ENCODE results near the gene TMEM259. TPM values are rescaled to one million over a fixed set of nuclear protein-coding genes. Genes with fewer than 3 reads are reported as not detected.
A peak's percentile ranks its signal among the peaks of the same experiment; 100 is the strongest.

The TMEM259 gene
- total and polyA plus RNA-seq, 2 of the 13 experiments (the other 11 are each of a cell fraction or from before 2014, with no cell fraction given), result 64.7 to 164 TPM

- no peak for TF ChIP-seq ARID3A (IDR thresholded peaks at IDR 0.05; ENCODE audit: low read depth, low read length)
- no peak for TF ChIP-seq HMG20A (CRISPR knock-in tag; IDR thresholded peaks at IDR 0.05; ENCODE audit: borderline replicate concordance)
- 0 out of 2 replicates have a peak, but pooled peaks have one; percentile 37 for TF ChIP-seq CHCHD3 (CRISPR knock-in tag; IDR thresholded peaks at IDR 0.05)
- no peak for TF ChIP-seq NCOA5 (CRISPR knock-in tag; IDR thresholded peaks at IDR 0.05)
- no peak for TF ChIP-seq SRSF1 (optimal IDR thresholded peaks at IDR 0.05; ENCODE audit: low read depth, low read length)
- TF ChIP-seq ZNF138 (CRISPR knock-in tag; IDR thresholded peaks at IDR 0.05; ENCODE audit: low read depth), result no peak
- no peak for TF ChIP-seq ZNF720 (CRISPR knock-in tag; IDR thresholded peaks at IDR 0.05)
- no peak for TF ChIP-seq HNF1B (CRISPR knock-in tag; IDR thresholded peaks at IDR 0.05)
- no peak for TF ChIP-seq KLF16 (CRISPR knock-in tag; IDR thresholded peaks at IDR 0.05)
- TF ChIP-seq ZNF343 (CRISPR knock-in tag; IDR thresholded peaks at IDR 0.05), result no peak
- no peak for TF ChIP-seq ZNF646 (CRISPR knock-in tag; IDR thresholded peaks at IDR 0.05)
- no peak; the same call in 1 of the 2 replicates for TF ChIP-seq MAX (IDR thresholded peaks at IDR 0.05)
- no peak for TF ChIP-seq CREB3 (CRISPR knock-in tag; IDR thresholded peaks at IDR 0.05)
- no peak for TF ChIP-seq KLF13 (CRISPR knock-in tag; IDR thresholded peaks at IDR 0.05)
- 0 out of 2 replicates have a peak, but pooled peaks have one; percentile 56 for TF ChIP-seq ZNF672 (CRISPR knock-in tag; IDR thresholded peaks at IDR 0.05)
- no peak for TF ChIP-seq BRD4 (CRISPR knock-in tag; IDR thresholded peaks at IDR 0.05)
- no peak for TF ChIP-seq ZNF510 (CRISPR knock-in tag; IDR thresholded peaks at IDR 0.05; ENCODE audit: low read depth)
Measured at GRCh38 chr19:993831-994393, 27.0 kb downstream of the TMEM259 start (continued).

All from HepG2 (cell line).